K562 (cell line): ENCODE results near the gene PFKL. TPM values are rescaled to one million over a fixed set of nuclear protein-coding genes. Genes with fewer than 3 reads are reported as not detected.
A peak's percentile ranks its signal among the peaks of the same experiment; 100 is the strongest.

Experiments
- BCLAF1 ChIP-seq, 2 experiments: fragments of 450-650 bp in 1 of 2; IDR thresholded peaks; 2 replicates each; pipeline ENCODE4 v1.6.1; 2011 to 2017; ENCODE audit warnings: low read depth in 2 of 2, antibody characterized with exemption in 1 of 2, borderline replicate concordance in 1 of 2, low read length in 1 of 2, mild to moderate bottlenecking in 1 of 2, mixed read lengths in 1 of 2; ENCODE audit not compliant: control insufficient read depth in 1 of 2
- CBX5 ChIP-seq: IDR thresholded peaks from 2 replicates; pipeline ENCODE4 v1.6.1; 2014; ENCODE audit warnings: low read depth, borderline replicate concordance
- ESRRB ChIP-seq: fragments of 250-450 bp; sonication (Bioruptor Pico); IDR thresholded peaks from 2 replicates; pipeline ENCODE4 v1.5.0; 2020; ENCODE audit warnings: mild to moderate bottlenecking, moderate library complexity, borderline replicate concordance
- NR4A1 ChIP-seq, 2 experiments: fragments of 250-450 bp in 1 of 2; fragments of 450-650 bp in 1 of 2; sonication (Bioruptor Pico) in 1 of 2; IDR thresholded peaks; 2 replicates each; pipeline versions ENCODE4 v1.4.0 to v1.6.1; 2016 to 2020; ENCODE audit warnings: mild to moderate bottlenecking in 2 of 2, missing compliant biosample characterization in 1 of 2, missing genetic modification characterization in 1 of 2, moderate library complexity in 1 of 2
- PHB ChIP-seq: fragments of 250-450 bp; sonication (Bioruptor Pico); IDR thresholded peaks from 2 replicates; pipeline ENCODE4 v1.5.0; 2021
- POLR2A ChIP-seq: fragments of 450-650 bp; conservative IDR thresholded peaks from 2 replicates; pipeline ENCODE4 v1.6.1; 2016
- POLR2AphosphoS5 ChIP-seq: IDR thresholded peaks from 2 replicates; pipeline ENCODE4 v1.6.1; 2011; ENCODE audit warnings: mild to moderate bottlenecking, low read depth, low read length, moderate library complexity; ENCODE audit not compliant: control insufficient read depth, insufficient read depth
- PRPF4 ChIP-seq: fragments of 200-400 bp; formaldehyde crosslinking; IDR thresholded peaks from one replicate; pipeline ENCODE4 v1.6.1; 2017; ENCODE audit warnings: low read length, low read depth, mild to moderate bottlenecking; ENCODE audit not compliant: insufficient read depth, poor library complexity, severe bottlenecking
- RBM14 ChIP-seq: fragments of 200-400 bp; formaldehyde crosslinking; IDR thresholded peaks from 2 replicates; pipeline ENCODE4 v1.6.1; 2018; ENCODE audit warnings: low read depth, mild to moderate bottlenecking, low read length, moderate library complexity, borderline replicate concordance; ENCODE audit not compliant: insufficient read depth
- SAFB ChIP-seq: fragments of 200-400 bp; formaldehyde crosslinking; IDR thresholded peaks from 2 replicates; pipeline ENCODE4 v1.6.1; 2017; ENCODE audit warnings: low read depth, low read length, borderline replicate concordance
- SNIP1 ChIP-seq: fragments of 450-650 bp; IDR thresholded peaks from 2 replicates; pipeline ENCODE4 v1.7.1; 2017; ENCODE audit warnings: low read depth, mild to moderate bottlenecking
- TCF3 ChIP-seq: sonication (generic); formaldehyde crosslinking; IDR thresholded peaks from 2 replicates; pipeline ENCODE4 v1.4.0; 2020; ENCODE audit warnings: mild to moderate bottlenecking, missing genetic modification reagents
- ZNF282 ChIP-seq: sonication (generic); formaldehyde crosslinking; IDR thresholded peaks from 2 replicates; pipeline ENCODE4 v1.8.1; 2023; ENCODE audit warnings: missing genetic modification reagents
- ZNF347 ChIP-seq: fragments of 450-650 bp; formaldehyde crosslinking; IDR thresholded peaks from 2 replicates; pipeline ENCODE4 v1.4.0; 2020; ENCODE audit warnings: low read depth, mild to moderate bottlenecking, moderate library complexity
- ZNF444 ChIP-seq: fragments of 250-450 bp; sonication (Bioruptor Pico); IDR thresholded peaks from 2 replicates; pipeline ENCODE4 v1.4.0; 2020; ENCODE audit warnings: mild to moderate bottlenecking, moderate library complexity
- ZNF785 ChIP-seq: fragments of 250-450 bp; sonication (Bioruptor Pico); IDR thresholded peaks from 2 replicates; pipeline ENCODE4 v1.4.0; 2020; ENCODE audit warnings: mild to moderate bottlenecking
- polyA plus RNA-seq, 8 experiments: library from polyadenylated mRNA; depleted of rRNA in 4 of 8; stranded (reverse) in 5 of 8; unstranded in 3 of 8; fragments of >200 nt; fragmentation: Nextera tagmentation in 2 of 8; fragmentation: Illumina TruSeq in 1 of 8; extraction: Ambion mirVana in 2 of 8; extraction: Trizol in 1 of 8; gene quantifications; 2 replicates each; pipeline versions ENCODE4 v1.2.1 to v1.2.3, GENCODE V29; 2011 to 2014; ENCODE audit warnings: inconsistent platforms in 1 of 8, missing spikeins in 1 of 8
- total RNA-seq, 7 experiments: library from RNA; depleted of rRNA in 6 of 7; stranded (reverse); fragments of >200 nt in 6 of 7; fragmentation: Illumina TruSeq in 2 of 7; extraction: Trizol in 2 of 7; gene quantifications; 2 replicates each; pipeline versions ENCODE4 v1.2.1 to v1.2.3, GENCODE V29; 2011 to 2021; ENCODE audit warnings: low replicate concordance in 1 of 7
- TF ChIP-seq, protein P1 (sequence below): fragments of 450-650 bp; formaldehyde crosslinking; IDR thresholded peaks from 2 replicates; pipeline ENCODE4 v1.4.0; 2020; ENCODE audit warnings: mild to moderate bottlenecking
- TF ChIP-seq, protein P2 (sequence below): fragments of 450-650 bp; formaldehyde crosslinking; IDR thresholded peaks from 2 replicates; pipeline ENCODE4 v1.4.0; 2020; ENCODE audit warnings: mild to moderate bottlenecking, moderate library complexity
- TF ChIP-seq, protein P3 (sequence below), 3 experiments: fragments of 200-800 bp in 1 of 3; sonication (Bioruptor generic) in 1 of 3; sonication (generic) in 1 of 3; formaldehyde crosslinking in 1 of 3; IDR thresholded peaks; 2 replicates each; pipeline versions ENCODE4 v1.6.1 to v1.8.0; 2016 to 2022; ENCODE audit warnings: mild to moderate bottlenecking in 2 of 3, missing compliant biosample characterization in 2 of 3, missing genetic modification characterization in 2 of 3, missing genetic modification reagents in 1 of 3

The PFKL gene
- total and polyA plus RNA-seq, 9 of the 15 experiments (the other 6 are each of a cell fraction or from before 2014, with no cell fraction given): 1.1 to 124 (median 45.6) TPM

GRCh38 chr21:44338971-44339910, 39.4 kb downstream of the PFKL start, which contains the start of gene CFAP410 (continued):
- TF ChIP-seq, protein P1, sequence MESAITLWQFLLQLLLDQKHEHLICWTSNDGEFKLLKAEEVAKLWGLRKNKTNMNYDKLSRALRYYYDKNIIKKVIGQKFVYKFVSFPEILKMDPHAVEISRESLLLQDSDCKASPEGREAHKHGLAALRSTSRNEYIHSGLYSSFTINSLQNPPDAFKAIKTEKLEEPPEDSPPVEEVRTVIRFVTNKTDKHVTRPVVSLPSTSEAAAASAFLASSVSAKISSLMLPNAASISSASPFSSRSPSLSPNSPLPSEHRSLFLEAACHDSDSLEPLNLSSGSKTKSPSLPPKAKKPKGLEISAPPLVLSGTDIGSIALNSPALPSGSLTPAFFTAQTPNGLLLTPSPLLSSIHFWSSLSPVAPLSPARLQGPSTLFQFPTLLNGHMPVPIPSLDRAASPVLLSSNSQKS (CRISPR knock-in tag): 0 out of 2 replicates have a peak, but pooled peaks have one; percentile 55
- TF ChIP-seq TCF3: peak; percentile 36; the same call in 1 of the 2 replicates
- TF ChIP-seq ESRRB (CRISPR knock-in tag): no peak
- no peak for TF ChIP-seq ZNF444 (CRISPR knock-in tag)
- peak; percentile 54; the same call in 1 of the 2 replicates for TF ChIP-seq POLR2AphosphoS5
- TF ChIP-seq CBX5: no peak
- TF ChIP-seq PRPF4: no peak
- TF ChIP-seq RBM14: no peak
- no peak for TF ChIP-seq NR4A1 (CRISPR knock-in tag; IDR thresholded peaks at IDR 0.05)
- no peak for TF ChIP-seq NR4A1 (tag; IDR thresholded peaks at IDR 0.05)
- TF ChIP-seq, protein P2, sequence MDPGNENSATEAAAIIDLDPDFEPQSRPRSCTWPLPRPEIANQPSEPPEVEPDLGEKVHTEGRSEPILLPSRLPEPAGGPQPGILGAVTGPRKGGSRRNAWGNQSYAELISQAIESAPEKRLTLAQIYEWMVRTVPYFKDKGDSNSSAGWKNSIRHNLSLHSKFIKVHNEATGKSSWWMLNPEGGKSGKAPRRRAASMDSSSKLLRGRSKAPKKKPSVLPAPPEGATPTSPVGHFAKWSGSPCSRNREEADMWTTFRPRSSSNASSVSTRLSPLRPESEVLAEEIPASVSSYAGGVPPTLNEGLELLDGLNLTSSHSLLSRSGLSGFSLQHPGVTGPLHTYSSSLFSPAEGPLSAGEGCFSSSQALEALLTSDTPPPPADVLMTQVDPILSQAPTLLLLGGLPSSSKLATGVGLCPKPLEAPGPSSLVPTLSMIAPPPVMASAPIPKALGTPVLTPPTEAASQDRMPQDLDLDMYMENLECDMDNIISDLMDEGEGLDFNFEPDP: peak; percentile 59; the same call in 1 of the 2 replicates
- TF ChIP-seq BCLAF1 (IDR thresholded peaks at IDR 0.05; ENCODE audit: borderline replicate concordance in 1 of 2, control insufficient read depth in 1 of 2, low read depth in 2 of 2, low read length in 1 of 2): no peak
- TF ChIP-seq PHB (CRISPR knock-in tag): no peak
- no peak for TF ChIP-seq ZNF347 (CRISPR knock-in tag)
- peak; percentile 96 for TF ChIP-seq POLR2A
- TF ChIP-seq SNIP1: no peak
- no peak for TF ChIP-seq SAFB
- TF ChIP-seq ZNF785: no peak
- TF ChIP-seq ZNF282 (CRISPR knock-in tag): no peak; the same call in 1 of the 2 replicates
- TF ChIP-seq, protein P3, sequence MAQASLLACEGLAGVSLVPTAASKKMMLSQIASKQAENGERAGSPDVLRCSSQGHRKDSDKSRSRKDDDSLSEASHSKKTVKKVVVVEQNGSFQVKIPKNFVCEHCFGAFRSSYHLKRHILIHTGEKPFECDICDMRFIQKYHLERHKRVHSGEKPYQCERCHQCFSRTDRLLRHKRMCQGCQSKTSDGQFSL (CRISPR knock-in tag; IDR thresholded peaks at IDR 0.05): peak; percentile 74
- TF ChIP-seq, protein P3 (tag; IDR thresholded peaks at IDR 0.05): no peak
